Brain microvascular endothelial cell (primary cell): Measurements from ENCODE around the gene ARHGEF5.
"Not testable (repeated sequence)": the region's sequence is repeated elsewhere in the genome, so short reads cannot be mapped to it uniquely, and the experiment has no call there.

Source experiments
- DNase-seq: peaks from one replicate; pipeline ENCODE4 v3.0.0-alpha.2; 2020
- H3K27ac ChIP-seq: fragments of 250-450 bp; sonication (Bioruptor Pico); 2 replicates; pipeline ENCODE4 v1.5.1; 2020; ENCODE audit warnings: mild to moderate bottlenecking, moderate library complexity
- H3K27me3 ChIP-seq: fragments of 250-450 bp; sonication (Bioruptor Pico); replicated peaks from 2 replicates; pipeline ENCODE4 v1.5.1; 2020; ENCODE audit warnings: mild to moderate bottlenecking
- H3K36me3 ChIP-seq: fragments of 250-450 bp; sonication (Bioruptor Pico); replicated peaks from 2 replicates; pipeline ENCODE4 v1.5.1; 2020; ENCODE audit warnings: mild to moderate bottlenecking
- H3K4me3 ChIP-seq: 2 replicates; pipeline ENCODE4 v1.5.1; 2011; ENCODE audit warnings: low read depth, mild to moderate bottlenecking, control low read depth, low read length, moderate library complexity
- in situ Hi-C: cut with HindIII; loops from 2 replicates; pipeline ENCODE4 v1.10.0; 2017; ENCODE audit warnings: low sequenced_read_pairs, low pct_ligation_motif_present
- TF ChIP-seq, protein P1 (sequence below): IDR thresholded peaks from 2 replicates; pipeline ENCODE4 v1.5.1; 2011; ENCODE audit warnings: low read depth, mild to moderate bottlenecking, moderate library complexity, low read length, control low read depth, inconsistent platforms; ENCODE audit errors: missing control alignments

Gene ARHGEF5

DNA sequence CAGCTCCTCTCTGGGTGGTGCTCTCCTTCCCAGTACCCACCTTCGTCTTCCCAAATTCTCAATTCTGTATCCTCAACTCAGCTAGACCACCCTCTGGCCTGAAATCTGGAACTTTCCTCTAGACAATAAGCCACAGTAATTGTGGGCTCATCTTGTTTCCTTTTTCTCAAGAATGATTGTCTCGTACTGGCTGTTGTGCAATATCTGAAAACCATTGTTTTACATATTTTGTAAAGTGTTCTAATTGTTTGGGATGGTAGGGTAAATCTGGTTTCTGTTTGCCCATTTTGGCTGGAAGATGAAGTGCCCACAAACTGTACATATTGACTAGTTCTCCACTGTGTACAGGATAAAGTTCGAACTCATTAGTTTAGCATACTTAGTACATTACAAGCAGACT is 59.6 kb downstream of the ARHGEF5 start:
- TF ChIP-seq, protein P1, sequence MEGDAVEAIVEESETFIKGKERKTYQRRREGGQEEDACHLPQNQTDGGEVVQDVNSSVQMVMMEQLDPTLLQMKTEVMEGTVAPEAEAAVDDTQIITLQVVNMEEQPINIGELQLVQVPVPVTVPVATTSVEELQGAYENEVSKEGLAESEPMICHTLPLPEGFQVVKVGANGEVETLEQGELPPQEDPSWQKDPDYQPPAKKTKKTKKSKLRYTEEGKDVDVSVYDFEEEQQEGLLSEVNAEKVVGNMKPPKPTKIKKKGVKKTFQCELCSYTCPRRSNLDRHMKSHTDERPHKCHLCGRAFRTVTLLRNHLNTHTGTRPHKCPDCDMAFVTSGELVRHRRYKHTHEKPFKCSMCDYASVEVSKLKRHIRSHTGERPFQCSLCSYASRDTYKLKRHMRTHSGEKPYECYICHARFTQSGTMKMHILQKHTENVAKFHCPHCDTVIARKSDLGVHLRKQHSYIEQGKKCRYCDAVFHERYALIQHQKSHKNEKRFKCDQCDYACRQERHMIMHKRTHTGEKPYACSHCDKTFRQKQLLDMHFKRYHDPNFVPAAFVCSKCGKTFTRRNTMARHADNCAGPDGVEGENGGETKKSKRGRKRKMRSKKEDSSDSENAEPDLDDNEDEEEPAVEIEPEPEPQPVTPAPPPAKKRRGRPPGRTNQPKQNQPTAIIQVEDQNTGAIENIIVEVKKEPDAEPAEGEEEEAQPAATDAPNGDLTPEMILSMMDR: no peak
- no peak overlapping the region for H3K4me3 ChIP-seq
- no peaks in the 10 kb centered on the region for H3K36me3 ChIP-seq
- DNase-seq: no peak
- H3K27me3 ChIP-seq: no peaks in the 10 kb centered on the region
- in situ Hi-C loops: no loop called here
- H3K27ac ChIP-seq: no peak overlapping the region

GRCh38 chr7:144415858-144416257 is 60.7 kb downstream of the ARHGEF5 start:
- DNase-seq: no peak
- Histone ChIP-seq H3K27me3 (no peaks in the 10 kb centered on the region), H3K27ac (no peak overlapping the region), H3K4me3 (no peak overlapping the region), H3K36me3 (no peaks in the 10 kb centered on the region)
- in situ Hi-C loops: no loop called here
- TF ChIP-seq, protein P1: no peak

- H3K4me3 ChIP-seq: no peak overlapping the region
- DNase-seq: peak; percentile 10
- H3K27ac ChIP-seq: no peak overlapping the region
- TF ChIP-seq, protein P1: no peak
- H3K27me3 ChIP-seq: no peaks in the 10 kb centered on the region
- in situ Hi-C loops: no loop called here
- no peaks in the 10 kb centered on the region for H3K36me3 ChIP-seq
These were observed 61.1 kb downstream of the ARHGEF5 start for GRCh38 chr7:144416341-144416740.

- H3K4me3 ChIP-seq, H3K27me3 ChIP-seq, in situ Hi-C loops: not testable (repeated sequence)
These were observed 63.7 kb downstream of the ARHGEF5 start for GRCh38 chr7:144418931-144419330.

GRCh38 chr7:144427539-144427938 is 72.3 kb downstream of the ARHGEF5 start:
- DNase-seq, H3K27me3 ChIP-seq, H3K4me3 ChIP-seq, in situ Hi-C loops, H3K27ac ChIP-seq, H3K36me3 ChIP-seq: not testable (repeated sequence)

More at GRCh38 chr7:144418931-144419330, 63.7 kb downstream of the ARHGEF5 start:
- not testable (repeated sequence) for H3K36me3 ChIP-seq, DNase-seq, H3K27ac ChIP-seq

- in situ Hi-C loops: no loop called here
These were observed 73.2 kb downstream of the ARHGEF5 start for GRCh38 chr7:144428431-144428830.

More at GRCh38 chr7:144428431-144428830, 73.2 kb downstream of the ARHGEF5 start:
- Histone ChIP-seq H3K27ac (no peak overlapping the region), H3K4me3 (no peak overlapping the region), H3K36me3 (no peaks in the 10 kb centered on the region), H3K27me3 (no peaks in the 10 kb centered on the region)
- TF ChIP-seq, protein P1: no peak
- DNase-seq: no peak
